Cardiac septum (tissue), 1 donor: ENCODE data around the gene MLC1. TPM values are rescaled to one million over a fixed set of nuclear protein-coding genes. Genes with fewer than 3 reads are reported as not detected.
A peak's percentile ranks its signal among the peaks of the same experiment; 100 is the strongest.

Experiments used
- DNase-seq: peaks from one replicate; pipeline ENCODE4 v3.0.0-alpha.2; 2020; ENCODE audit warnings: low spot score
- intact Hi-C: fragments of 100-400 bp; cut with DNase I; formaldehyde crosslinking; loops from one replicate; pipeline ENCODE4 v1.14.0; 2022
- total RNA-seq: library from RNA; stranded (reverse); fragmentation: NEBNext Ultra II Directional; extraction: Animal tissue kit (Norgen Biotek cat#: 25700); gene quantifications from one replicate; pipeline ENCODE4 v1.2.1, GENCODE V29; 2021
- donor health status: DM: no; HTN: no; CAD: no.

MLC1 gene
- total RNA-seq, 1 donor from 2014 or later: 0.13 TPM

- intact Hi-C loops: no loop called here
- DNase-seq: peak; percentile 43
Measured at GRCh38 chr22:50081426-50082196, 3.6 kb downstream of the MLC1 start.

DNA sequence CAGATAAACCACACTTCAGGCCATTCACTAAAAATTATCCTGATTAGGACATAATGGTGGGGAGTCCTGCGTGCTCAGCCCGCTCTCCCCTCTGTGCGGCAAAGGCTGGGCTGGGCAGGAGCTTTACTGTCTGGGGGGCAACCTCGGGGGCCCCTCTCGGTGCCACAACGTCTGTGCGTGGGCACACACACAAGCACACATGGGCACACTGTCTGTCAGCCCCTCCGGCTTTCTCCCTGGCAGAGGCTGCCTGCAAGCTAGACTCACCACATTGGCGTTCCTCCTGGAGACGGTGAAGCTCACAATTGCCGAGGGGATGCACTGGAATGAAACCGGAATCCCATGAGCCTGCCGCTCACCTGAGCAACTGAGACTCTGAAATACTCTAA, 5.2 kb downstream of the MLC1 start:
- peak; percentile 44 for DNase-seq
- intact Hi-C loops: no loop called here

- DNase-seq: peak; percentile 39
- intact Hi-C loops: no loop called here
Measured at GRCh38 chr22:50078761-50079160, 6.5 kb downstream of the MLC1 start.

DNA sequence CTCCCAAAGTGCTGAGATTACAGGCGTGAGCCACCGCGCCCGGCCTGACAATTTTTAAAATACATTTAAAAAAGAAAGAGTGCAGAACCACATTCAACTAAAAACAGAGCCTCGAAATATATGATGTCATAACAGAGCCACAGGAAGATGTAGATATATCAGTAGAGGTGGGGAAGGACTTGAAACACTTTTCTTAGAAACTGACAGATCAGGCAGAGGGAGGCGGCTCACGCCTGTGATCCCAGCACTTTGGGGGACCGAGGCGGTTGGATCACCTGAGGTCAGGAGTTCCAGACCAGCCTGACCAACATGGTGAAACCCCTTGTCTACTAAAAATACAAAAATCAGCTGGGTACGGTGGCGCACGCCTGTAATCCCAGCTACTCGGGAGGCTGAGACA, 7.0 kb downstream of the MLC1 start:
- intact Hi-C loops: no loop called here
- DNase-seq: no peak

GRCh38 chr22:50076646-50077535, 8.3 kb downstream of the MLC1 start:
- peak; percentile 68 for DNase-seq
- intact Hi-C loops: no loop called here

GRCh38 chr22:50074551-50075530, 10.4 kb downstream of the MLC1 start:
- intact Hi-C loops: no loop called here
- peak; percentile 57 for DNase-seq

DNA sequence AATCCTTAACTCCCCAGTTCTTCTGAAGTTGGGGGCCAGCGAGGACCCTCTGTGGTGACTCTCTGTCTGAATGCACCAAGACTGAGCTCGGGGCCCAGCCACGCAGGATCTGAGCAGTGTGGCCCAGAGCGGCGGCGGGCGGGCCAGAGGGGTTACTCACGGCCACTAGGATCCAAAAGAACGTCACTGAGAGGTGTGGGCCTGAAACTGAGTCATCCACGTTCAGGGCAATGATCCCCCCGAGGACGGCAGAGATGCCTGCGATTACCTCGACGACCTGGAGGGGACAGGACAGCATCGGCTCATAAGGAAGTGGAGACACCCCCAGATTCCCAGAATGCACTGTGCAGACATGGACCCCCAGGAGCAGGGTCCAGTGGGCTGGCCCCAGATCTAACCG, 11.2 kb downstream of the MLC1 start:
- intact Hi-C loops: no loop called here
- DNase-seq: peak; percentile 61

- DNase-seq: no peak
- intact Hi-C loops: no loop called here
Measured at GRCh38 chr22:50072714-50073538, 12.3 kb downstream of the MLC1 start.

GRCh38 chr22:50072167-50072555, 13.1 kb downstream of the MLC1 start:
- no peak for DNase-seq
- intact Hi-C loops: no loop called here

DNA sequence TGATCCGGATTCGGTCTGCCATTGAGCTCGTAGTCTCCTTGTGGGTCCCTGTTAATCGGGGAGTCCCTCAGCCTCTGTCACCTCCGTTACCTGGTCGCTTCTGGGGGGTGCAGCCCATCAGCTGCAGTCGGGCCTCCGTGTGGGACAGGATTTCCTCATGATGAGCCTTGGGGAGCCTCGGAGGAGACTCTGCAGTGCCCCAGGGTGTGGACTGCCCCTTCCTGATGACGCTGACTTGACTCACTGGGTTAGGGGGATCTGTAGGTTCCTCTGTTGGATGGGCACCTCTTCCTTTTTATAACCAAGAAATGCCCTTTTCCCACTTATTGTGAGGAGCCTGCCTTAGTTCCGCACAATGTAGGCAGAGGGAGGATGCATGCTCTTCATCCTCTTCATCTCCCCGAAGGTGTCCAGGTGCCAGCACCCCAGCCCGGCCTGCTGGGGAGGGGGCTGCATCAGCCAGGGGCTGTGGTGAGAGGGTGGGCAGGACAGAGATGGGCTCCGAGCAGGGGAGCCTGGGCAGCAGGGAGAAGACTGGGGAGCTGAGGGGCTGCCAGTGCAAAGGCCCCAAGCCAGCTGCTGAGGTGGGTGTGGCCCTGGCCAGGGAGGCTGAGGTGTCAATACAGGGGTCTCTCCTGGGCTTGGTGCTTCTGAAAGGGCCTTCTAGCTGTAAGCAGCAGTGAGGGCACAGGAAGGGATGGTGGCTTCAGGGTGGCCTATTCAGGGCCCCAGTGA, 13.6 kb downstream of the MLC1 start:
- DNase-seq: no peak
- intact Hi-C loops: no loop called here

- no peak for DNase-seq
- intact Hi-C loops: no loop called here
Measured at GRCh38 chr22:50070366-50070765, 14.9 kb downstream of the MLC1 start.

- DNase-seq: no peak
- intact Hi-C loops: loop anchor here (10.0 kb wide), 1 partner anchor 57 kb away; no protein-coding TSS in a partner anchor
Measured at GRCh38 chr22:50068096-50068495, 17.1 kb downstream of the MLC1 start.

DNA sequence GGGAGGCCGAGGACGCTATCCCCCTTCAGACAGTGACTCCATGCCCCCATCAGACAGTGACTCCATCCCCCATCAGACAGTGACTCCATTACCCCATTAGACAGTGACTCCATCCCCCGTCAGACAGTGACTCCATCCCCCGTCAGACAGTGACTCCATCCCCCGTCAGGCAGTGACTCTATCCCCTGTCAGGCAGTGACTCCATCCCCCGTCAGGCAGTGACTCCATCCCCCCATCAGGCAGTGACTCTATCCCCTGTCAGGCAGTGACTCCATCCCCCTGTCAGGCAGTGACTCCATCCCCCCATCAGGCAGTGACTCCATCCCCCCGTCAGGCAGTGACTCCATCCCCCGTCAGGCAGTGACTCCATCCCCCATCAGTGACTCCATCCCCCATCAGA, 18.0 kb downstream of the MLC1 start:
- DNase-seq: no peak
- intact Hi-C loops: loop anchor here (10.0 kb wide), 1 partner anchor 58 kb away; no protein-coding TSS in a partner anchor

- no peak for DNase-seq
- intact Hi-C loops: loop anchor here (10.0 kb wide), 1 partner anchor 60 kb away; no protein-coding TSS in a partner anchor
Measured at GRCh38 chr22:50064453-50064852, 20.8 kb downstream of the MLC1 start.

GRCh38 chr22:50063589-50064393, 21.4 kb downstream of the MLC1 start:
- intact Hi-C loops: loop anchor here (10.0 kb wide), 1 partner anchor 61 kb away; no protein-coding TSS in a partner anchor
- no peak for DNase-seq

DNA sequence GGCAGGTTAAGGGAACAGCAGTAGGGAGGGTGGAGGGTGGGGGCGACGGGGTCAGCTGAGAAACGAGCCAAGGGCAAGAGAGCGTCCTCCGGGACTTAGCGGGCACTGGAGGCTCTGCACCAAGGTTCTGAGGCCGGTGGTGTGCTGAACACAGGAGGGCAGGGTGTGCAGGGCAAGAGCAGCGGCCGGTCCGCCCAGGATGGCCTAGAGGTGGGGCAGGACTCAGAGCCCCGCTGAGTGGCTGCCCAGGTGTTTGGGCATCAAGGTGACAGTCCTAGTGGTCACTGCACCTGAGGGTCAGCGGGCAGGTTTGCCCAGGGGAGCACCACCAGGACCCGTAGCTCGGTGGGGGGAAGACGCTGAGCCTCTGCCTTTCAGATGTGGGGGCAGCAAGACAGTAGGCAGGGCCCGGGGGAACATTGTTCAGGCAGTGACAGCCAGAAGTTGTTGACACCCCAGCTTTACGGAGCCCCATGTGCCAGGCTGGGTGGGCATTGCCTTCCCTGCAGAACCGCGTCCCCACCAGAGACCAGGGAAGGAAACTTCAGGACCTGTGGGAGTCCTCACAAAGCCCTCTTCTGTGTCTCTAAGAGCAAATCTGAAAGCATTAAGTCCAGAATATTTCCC, 22.6 kb downstream of the MLC1 start:
- intact Hi-C loops: loop anchor here (10.0 kb wide), 1 partner anchor 62 kb away; no protein-coding TSS in a partner anchor
- no peak for DNase-seq
